ENCODE measurements around the gene RASGRP4.

DNA sequence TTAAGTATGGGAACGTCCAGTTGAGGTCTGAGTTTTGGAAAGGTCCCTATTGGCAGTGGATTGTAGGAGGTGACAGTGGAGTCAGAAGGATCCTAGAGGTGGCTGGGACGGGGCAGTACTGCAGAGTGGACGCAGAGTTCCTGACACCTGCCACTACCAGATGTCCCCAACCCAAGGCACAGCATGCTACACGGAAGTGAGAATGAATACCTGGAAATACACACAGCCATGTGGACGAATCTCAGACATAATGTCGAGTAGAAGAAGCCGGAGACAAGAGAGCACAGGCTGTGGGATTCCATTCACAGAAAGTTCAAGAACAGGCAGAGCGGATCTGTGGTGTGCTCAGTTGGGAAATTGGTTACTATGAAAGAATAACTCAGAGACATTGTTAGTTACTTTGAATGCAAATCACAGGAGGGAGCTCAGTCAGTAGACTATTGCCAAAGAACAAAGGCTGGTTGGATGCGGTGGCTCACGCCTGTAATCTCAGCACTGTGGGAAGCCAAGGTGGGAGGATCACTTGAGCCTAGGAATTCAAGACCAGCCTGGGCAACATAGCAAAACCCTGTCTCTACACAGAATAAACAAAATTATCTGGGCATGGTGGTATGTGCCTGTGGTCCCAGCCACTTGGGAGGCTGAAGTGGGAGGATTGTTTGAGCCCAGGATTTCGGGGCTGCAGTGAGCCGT lies 44.9 kb upstream of the RASGRP4 start:
- TF ChIP-seq, protein P1, sequence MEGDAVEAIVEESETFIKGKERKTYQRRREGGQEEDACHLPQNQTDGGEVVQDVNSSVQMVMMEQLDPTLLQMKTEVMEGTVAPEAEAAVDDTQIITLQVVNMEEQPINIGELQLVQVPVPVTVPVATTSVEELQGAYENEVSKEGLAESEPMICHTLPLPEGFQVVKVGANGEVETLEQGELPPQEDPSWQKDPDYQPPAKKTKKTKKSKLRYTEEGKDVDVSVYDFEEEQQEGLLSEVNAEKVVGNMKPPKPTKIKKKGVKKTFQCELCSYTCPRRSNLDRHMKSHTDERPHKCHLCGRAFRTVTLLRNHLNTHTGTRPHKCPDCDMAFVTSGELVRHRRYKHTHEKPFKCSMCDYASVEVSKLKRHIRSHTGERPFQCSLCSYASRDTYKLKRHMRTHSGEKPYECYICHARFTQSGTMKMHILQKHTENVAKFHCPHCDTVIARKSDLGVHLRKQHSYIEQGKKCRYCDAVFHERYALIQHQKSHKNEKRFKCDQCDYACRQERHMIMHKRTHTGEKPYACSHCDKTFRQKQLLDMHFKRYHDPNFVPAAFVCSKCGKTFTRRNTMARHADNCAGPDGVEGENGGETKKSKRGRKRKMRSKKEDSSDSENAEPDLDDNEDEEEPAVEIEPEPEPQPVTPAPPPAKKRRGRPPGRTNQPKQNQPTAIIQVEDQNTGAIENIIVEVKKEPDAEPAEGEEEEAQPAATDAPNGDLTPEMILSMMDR (optimal IDR thresholded peaks at IDR 0.05 in 1 of 3, IDR thresholded peaks at IDR 0.05 in 1 of 3, conservative IDR thresholded peaks at IDR 0.05 in 1 of 3; ENCODE audit: extremely low read depth in 1 of 3, insufficient read depth in 2 of 3, low read length in 3 of 3), result no peak
- TF ChIP-seq EZH2 (IDR thresholded peaks at IDR 0.05; ENCODE audit: low read length), result no peak

Measured in keratinocyte (primary cell).